Measurements from ENCODE around the gene DNMBP. TPM values are rescaled to one million over a fixed set of nuclear protein-coding genes. Genes with fewer than 3 reads are reported as not detected.

Gene DNMBP
- total and polyA plus RNA-seq, 2 of the 8 experiments (the other 6 are each of a cell fraction or from before 2014, with no cell fraction given) = 19.1 to 26.4 TPM

- no peak for TF ChIP-seq ZNF274 (IDR thresholded peaks at IDR 0.05; ENCODE audit: borderline replicate concordance, extremely low read depth, low read length)
- no peak for TF ChIP-seq CBX5 (IDR thresholded peaks at IDR 0.05; ENCODE audit: low read depth, low read length)
- TF ChIP-seq SIRT6 (IDR thresholded peaks at IDR 0.05; ENCODE audit: low read length) = no peak
- TF ChIP-seq KDM4A (IDR thresholded peaks at IDR 0.05; ENCODE audit: low read depth, low read length, severe bottlenecking) = no peak
- TF ChIP-seq GABPA (IDR thresholded peaks at IDR 0.05; ENCODE audit: borderline replicate concordance, insufficient read depth, low read length) = no peak
- TF ChIP-seq RNF2 (IDR thresholded peaks at IDR 0.05; ENCODE audit: borderline replicate concordance, low read depth, low read length, missing control alignments, poor library complexity, severe bottlenecking) = no peak
- no peak for TF ChIP-seq KDM5A (IDR thresholded peaks at IDR 0.05; ENCODE audit: low read length)
These were observed 81.9 kb downstream of the DNMBP start (continued) for GRCh38 chr10:99927721-99928280.

All from H1 (cell line).